ENCODE results near the gene ELK4. TPM values are rescaled to one million over a fixed set of nuclear protein-coding genes. Genes with fewer than 3 reads are reported as not detected.

Gene ELK4
- total and polyA plus RNA-seq, 2 donors (not counting 1 experiment from before 2014, with no cell fraction given) = 11.7 to 11.8 TPM

- no peak overlapping the region for H3K4me3 ChIP-seq (replicated peaks in 1 of 4; ENCODE audit: control extremely low read depth in 1 of 4, insufficient read depth in 1 of 4, low read depth in 3 of 4, low read length in 4 of 4)
- H3K27me3 ChIP-seq (ENCODE audit: control insufficient read depth, insufficient read depth, low read length) = no peaks in the 10 kb centered on the region
- no peak overlapping the region for H3K9ac ChIP-seq (ENCODE audit: insufficient read depth, low read length)
- TF ChIP-seq CTCF (conservative IDR thresholded peaks at IDR 0.05 in 1 of 2, IDR thresholded peaks at IDR 0.05 in 1 of 2; ENCODE audit: low read depth in 1 of 2, low read length in 2 of 2) (no peak), EZH2 (IDR thresholded peaks at IDR 0.05; ENCODE audit: low read length, missing control alignments) (no peak)
- H3K27ac ChIP-seq (ENCODE audit: insufficient read depth, low read length) = no peak overlapping the region
- peaks cover 3% of the 10 kb centered on the region for H3K79me2 ChIP-seq (ENCODE audit: control insufficient read depth, insufficient read depth, low read length)
- no peaks in the 10 kb centered on the region for H3K9me3 ChIP-seq (ENCODE audit: control insufficient read depth, insufficient read depth, low read depth, low read length)
- peaks cover 4% of the 10 kb centered on the region for H3K36me3 ChIP-seq (ENCODE audit: control insufficient read depth, insufficient read depth, low read length)
- no peak for DNase-seq (ENCODE audit: low read depth in 2 of 2)
- H3K4me2 ChIP-seq (ENCODE audit: extremely low read depth, insufficient read depth, low read length) = no peak overlapping the region
- no peaks in the 10 kb centered on the region for H3K4me1 ChIP-seq (ENCODE audit: control insufficient read depth, extremely low read depth, insufficient read depth, low read length)
- H4K20me1 ChIP-seq (ENCODE audit: control insufficient read depth, extremely low read depth, insufficient read depth, low read length) = no peaks in the 10 kb centered on the region
- H2AFZ ChIP-seq (ENCODE audit: low read length) = no peak overlapping the region
Measured at GRCh38 chr1:205615789-205616188, 16.0 kb downstream of the ELK4 start.

DNA sequence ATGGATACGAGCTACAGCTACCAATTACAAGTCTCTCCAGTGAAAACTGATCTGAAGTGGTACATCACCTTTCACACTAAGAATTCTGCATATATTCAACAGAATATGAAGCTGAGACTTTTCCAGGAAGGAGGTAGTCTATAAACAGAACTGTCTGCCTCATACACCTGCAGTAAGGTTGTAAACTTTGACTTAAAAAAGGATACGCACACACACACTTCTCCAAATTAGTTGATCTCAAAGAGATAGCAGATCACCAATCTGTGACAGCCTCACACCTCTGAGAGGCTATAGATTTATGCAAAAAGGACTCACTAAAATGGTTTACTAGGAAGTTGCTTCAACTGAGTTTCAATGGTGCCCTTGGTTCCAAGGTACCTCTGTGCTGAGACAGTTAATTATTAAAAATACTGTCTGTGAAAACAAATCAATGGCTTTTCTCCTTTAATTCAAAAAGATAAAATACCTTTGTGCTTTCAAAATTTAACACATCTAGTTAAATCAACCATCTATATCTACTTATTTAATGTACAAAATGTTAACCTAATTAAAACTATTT lies 17.9 kb downstream of the ELK4 start:
- Histone ChIP-seq H4K20me1 (ENCODE audit: control insufficient read depth, extremely low read depth, insufficient read depth, low read length) (no peaks in the 10 kb centered on the region), H3K4me1 (ENCODE audit: control insufficient read depth, extremely low read depth, insufficient read depth, low read length) (peaks cover 4% of the 10 kb centered on the region), H3K36me3 (ENCODE audit: control insufficient read depth, insufficient read depth, low read length) (peaks cover 2% of the 10 kb centered on the region), H3K27ac (ENCODE audit: insufficient read depth, low read length) (no peak overlapping the region), H2AFZ (ENCODE audit: low read length) (no peak overlapping the region), H3K9me3 (ENCODE audit: control insufficient read depth, insufficient read depth, low read depth, low read length) (no peaks in the 10 kb centered on the region), H3K9ac (ENCODE audit: insufficient read depth, low read length) (no peak overlapping the region), H3K79me2 (ENCODE audit: control insufficient read depth, insufficient read depth, low read length) (no peaks in the 10 kb centered on the region), H3K4me2 (ENCODE audit: extremely low read depth, insufficient read depth, low read length) (no peak overlapping the region), H3K27me3 (ENCODE audit: control insufficient read depth, insufficient read depth, low read length) (no peaks in the 10 kb centered on the region), H3K4me3 (replicated peaks in 1 of 4; ENCODE audit: control extremely low read depth in 1 of 4, insufficient read depth in 1 of 4, low read depth in 3 of 4, low read length in 4 of 4) (no peak overlapping the region)
- no peak for DNase-seq (ENCODE audit: low read depth in 2 of 2)
- TF ChIP-seq CTCF (conservative IDR thresholded peaks at IDR 0.05 in 1 of 2, IDR thresholded peaks at IDR 0.05 in 1 of 2; ENCODE audit: low read depth in 1 of 2, low read length in 2 of 2) = no peak
- no peak for TF ChIP-seq EZH2 (IDR thresholded peaks at IDR 0.05; ENCODE audit: low read length, missing control alignments)

DNA sequence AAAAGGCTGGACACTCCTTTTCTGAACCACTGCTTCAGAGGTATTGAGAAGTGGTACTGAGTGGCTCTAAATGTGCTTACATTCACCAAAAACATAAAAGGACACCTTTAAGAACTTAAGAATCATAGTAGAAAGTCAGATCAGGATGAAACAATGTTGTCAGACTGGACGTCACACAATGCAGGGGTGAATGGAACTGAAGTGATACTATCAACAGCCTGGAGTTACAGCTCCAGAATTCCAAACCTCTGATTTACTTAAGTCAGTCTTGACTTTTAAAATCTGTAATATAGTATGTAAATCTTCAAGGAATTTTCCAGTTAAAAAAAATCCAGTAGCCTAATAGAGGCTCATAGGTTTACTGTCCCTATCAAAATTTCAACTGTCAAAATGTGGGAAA lies 19.3 kb downstream of the ELK4 start:
- H3K4me3 ChIP-seq (replicated peaks in 1 of 4; ENCODE audit: control extremely low read depth in 1 of 4, insufficient read depth in 1 of 4, low read depth in 3 of 4, low read length in 4 of 4) = no peak overlapping the region

More for the DNA sequence above, 19.3 kb downstream of the ELK4 start:
- TF ChIP-seq CTCF (conservative IDR thresholded peaks at IDR 0.05 in 1 of 2, IDR thresholded peaks at IDR 0.05 in 1 of 2; ENCODE audit: low read depth in 1 of 2, low read length in 2 of 2) (no peak), EZH2 (IDR thresholded peaks at IDR 0.05; ENCODE audit: low read length, missing control alignments) (no peak)
- Histone ChIP-seq H3K79me2 (ENCODE audit: control insufficient read depth, insufficient read depth, low read length) (no peaks in the 10 kb centered on the region), H3K27me3 (ENCODE audit: control insufficient read depth, insufficient read depth, low read length) (no peaks in the 10 kb centered on the region), H3K4me1 (ENCODE audit: control insufficient read depth, extremely low read depth, insufficient read depth, low read length) (peaks cover 4% of the 10 kb centered on the region), H3K9ac (ENCODE audit: insufficient read depth, low read length) (no peak overlapping the region), H3K9me3 (ENCODE audit: control insufficient read depth, insufficient read depth, low read depth, low read length) (no peaks in the 10 kb centered on the region), H3K36me3 (ENCODE audit: control insufficient read depth, insufficient read depth, low read length) (peaks cover 2% of the 10 kb centered on the region), H2AFZ (ENCODE audit: low read length) (no peak overlapping the region), H4K20me1 (ENCODE audit: control insufficient read depth, extremely low read depth, insufficient read depth, low read length) (no peaks in the 10 kb centered on the region), H3K27ac (ENCODE audit: insufficient read depth, low read length) (no peak overlapping the region), H3K4me2 (ENCODE audit: extremely low read depth, insufficient read depth, low read length) (no peak overlapping the region)
- DNase-seq (ENCODE audit: low read depth in 2 of 2) = no peak
